GM19023 (cell line): ENCODE results near the gene CNTN2.

Experiments
- ATAC-seq: cut with Tn5 transposase; IDR thresholded peaks from one replicate; pipeline ENCODE4 v1.9.1; 2021; ENCODE audit warnings: mild to moderate bottlenecking, moderate library complexity; ENCODE audit not compliant: unreplicated experiment

CNTN2 gene, protein sequence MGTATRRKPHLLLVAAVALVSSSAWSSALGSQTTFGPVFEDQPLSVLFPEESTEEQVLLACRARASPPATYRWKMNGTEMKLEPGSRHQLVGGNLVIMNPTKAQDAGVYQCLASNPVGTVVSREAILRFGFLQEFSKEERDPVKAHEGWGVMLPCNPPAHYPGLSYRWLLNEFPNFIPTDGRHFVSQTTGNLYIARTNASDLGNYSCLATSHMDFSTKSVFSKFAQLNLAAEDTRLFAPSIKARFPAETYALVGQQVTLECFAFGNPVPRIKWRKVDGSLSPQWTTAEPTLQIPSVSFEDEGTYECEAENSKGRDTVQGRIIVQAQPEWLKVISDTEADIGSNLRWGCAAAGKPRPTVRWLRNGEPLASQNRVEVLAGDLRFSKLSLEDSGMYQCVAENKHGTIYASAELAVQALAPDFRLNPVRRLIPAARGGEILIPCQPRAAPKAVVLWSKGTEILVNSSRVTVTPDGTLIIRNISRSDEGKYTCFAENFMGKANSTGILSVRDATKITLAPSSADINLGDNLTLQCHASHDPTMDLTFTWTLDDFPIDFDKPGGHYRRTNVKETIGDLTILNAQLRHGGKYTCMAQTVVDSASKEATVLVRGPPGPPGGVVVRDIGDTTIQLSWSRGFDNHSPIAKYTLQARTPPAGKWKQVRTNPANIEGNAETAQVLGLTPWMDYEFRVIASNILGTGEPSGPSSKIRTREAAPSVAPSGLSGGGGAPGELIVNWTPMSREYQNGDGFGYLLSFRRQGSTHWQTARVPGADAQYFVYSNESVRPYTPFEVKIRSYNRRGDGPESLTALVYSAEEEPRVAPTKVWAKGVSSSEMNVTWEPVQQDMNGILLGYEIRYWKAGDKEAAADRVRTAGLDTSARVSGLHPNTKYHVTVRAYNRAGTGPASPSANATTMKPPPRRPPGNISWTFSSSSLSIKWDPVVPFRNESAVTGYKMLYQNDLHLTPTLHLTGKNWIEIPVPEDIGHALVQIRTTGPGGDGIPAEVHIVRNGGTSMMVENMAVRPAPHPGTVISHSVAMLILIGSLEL

DNA sequence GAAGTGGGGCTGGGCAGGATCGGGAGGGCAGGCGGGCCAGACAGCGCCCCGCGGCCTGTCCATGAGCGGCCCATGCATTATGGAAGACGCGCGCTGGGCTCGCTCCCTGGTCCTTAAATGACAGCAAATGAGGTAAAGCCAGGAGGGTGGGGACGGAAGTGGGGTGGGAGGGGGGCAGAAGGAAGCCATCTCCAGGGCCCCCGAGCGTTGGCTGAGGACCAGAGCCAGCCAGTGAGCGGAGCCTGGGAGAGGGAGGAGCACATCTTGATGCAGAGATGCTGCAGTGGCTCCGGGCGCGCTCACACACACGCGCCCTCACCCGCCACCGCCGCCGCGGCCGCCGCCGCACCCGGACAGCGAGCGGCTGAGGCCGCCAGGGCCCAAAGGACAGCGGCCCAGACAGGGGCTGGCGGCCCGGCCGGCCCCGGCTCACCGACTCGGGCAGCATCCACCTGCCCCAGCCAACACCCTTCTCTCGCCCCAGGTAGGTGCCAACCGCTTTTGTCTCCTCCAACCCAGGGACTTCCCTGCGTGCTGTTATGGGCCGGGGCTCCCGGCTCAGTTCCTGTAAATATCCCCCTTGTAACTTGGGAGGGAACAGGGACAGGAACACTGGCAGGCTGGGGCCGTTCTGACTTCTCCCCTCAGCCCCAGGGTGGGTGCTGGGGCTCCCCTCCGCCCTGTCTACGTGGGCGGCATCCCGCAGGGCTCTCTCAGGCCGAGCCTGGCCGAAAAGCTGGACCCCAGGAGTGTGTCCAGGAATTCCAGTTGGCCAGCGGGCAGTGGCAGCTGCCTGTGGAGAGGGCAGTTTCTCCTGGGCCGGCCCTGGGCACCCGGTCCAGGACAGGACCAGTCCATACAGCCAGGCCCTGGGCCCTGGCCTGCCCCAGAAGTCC, at the start of gene CNTN2:
Gene CNTN2 (plus strand): TSS at position 302 of the 896 bp plus-strand sequence. CDS start 9,974 bp downstream, outside the sequence.
- ATAC-seq: no peak

DNA sequence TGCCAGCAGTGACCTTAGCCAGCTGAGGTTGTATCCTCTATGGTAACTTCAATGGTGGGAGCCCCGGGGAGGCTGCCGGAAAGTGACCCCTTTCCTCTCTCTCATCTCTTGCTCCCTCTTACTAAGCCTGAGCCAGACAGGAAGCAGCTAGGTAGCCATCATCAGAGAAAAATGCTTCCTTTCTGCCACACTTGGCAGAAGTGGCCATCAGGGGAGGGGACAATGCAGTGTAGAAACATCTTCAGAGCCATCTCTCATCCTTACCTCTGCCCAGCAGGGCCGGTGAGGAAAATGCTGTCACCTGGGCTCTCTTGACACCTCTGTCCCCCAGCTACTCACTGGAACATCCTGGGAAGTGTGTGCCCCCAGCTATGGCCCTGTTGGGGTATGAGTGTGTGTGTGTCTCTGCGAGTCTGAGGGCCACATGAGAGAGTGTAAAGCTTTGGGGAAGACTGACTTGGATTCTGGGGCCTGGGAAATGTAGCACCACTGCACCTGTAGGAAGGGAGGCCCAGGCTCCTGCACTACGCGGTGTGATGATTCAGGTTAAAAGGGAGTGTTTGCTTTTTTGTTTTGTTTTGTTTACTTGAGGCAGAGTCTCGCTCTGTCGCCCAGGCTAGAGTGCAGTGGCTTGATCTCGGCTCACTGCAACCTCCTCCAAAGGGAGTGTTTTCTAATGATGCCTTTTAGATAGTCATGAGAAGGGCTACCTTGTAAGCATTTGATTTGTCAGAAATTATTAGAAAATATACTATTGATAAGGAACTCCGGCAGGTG, 48.7 kb upstream of the CNTN2 start:
- ATAC-seq: no peak

DNA sequence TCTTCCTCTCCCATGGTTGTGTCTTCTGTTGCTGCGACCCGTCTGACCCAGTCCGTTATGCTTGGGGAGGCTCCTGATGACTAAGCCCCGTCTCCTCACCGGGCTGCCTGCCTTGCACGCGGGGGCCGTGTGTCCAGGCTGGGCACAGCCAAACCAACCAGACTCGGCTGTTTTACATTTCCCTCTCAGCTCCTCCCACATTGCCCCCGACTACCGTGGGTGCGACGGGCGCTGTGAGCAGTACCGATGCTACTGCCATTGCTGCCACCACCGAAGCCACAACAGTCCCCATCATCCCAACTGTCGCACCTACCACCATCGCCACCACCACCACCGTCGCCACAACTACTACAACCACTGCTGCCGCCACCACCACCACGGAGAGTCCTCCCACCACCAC, 46.0 kb upstream of the CNTN2 start:
- ATAC-seq: no peak

DNA sequence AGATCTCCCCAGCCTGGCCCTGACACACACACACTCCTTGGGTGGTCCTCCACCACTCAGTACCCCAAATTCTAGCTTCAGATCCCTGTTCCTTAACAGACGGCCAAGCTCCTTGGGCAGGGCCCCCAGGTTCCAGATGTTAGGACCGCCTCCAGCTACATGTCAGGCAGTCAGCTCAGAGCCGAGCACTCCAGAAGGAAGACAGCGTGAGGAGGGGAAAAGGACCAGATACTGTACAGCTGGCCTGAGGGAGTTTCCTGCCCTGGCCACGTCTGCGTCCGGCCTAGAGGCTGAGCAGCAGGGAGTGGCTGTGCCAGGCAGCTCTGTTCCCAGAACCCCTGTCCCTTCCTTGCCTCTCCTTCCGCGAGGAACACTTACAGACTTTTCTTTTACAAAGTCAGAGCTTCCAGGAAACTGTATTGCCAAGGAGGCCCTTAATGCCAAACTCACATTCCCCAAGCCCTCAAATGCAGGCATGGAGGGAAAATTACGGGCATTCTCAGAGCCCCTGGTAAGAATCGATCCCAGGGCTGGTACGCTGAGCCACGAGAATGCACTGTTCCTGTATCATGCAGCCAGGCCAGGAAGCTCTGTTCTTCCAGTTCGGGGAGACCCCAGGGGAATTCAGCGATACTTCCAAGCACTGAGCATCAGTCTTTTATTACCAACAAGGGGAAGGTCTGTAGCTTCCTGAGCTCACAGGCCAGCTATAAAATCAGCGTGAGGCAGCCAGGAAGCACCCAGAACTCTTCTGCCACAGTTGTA, 45.2 kb upstream of the CNTN2 start:
- ATAC-seq: no peak

DNA sequence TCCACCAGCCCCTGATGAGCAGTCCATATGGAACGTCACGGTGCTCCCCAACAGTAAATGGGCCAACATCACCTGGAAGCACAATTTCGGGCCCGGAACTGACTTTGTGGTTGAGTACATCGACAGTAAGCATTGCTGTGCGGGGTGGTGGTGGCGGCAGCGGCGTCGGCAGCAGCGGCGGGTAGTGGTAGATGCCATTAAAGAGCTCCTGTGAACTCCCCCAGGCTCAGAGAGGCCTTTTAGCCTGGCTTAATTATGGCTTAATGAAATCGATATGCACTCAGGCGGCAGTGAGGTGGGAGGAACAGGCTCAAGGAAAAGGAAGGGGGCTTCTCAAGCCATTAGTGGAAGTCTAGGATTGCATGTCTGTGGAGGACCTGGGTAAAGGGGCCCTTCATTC, 41.9 kb upstream of the CNTN2 start:
- ATAC-seq: no peak

DNA sequence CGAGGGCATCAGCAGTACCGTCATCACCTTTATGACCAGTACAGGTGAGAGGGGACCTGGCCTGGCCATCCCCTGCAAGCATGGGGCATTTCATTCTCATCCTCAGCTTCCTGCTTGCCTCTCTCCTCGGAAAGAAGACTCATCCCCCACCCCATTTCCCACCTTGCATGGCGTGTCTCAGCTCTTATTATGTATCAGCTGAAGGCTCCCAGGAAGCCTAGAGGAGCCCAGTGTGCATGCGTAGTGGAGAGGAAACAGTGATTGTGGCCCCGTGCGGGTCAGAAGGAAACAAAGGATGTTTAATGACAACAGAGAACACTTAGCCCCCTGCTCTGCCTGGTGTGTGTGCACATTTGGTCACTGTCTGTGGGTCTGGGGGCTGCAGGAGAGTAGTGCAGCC, 40.3 kb upstream of the CNTN2 start:
- ATAC-seq: no peak

DNA sequence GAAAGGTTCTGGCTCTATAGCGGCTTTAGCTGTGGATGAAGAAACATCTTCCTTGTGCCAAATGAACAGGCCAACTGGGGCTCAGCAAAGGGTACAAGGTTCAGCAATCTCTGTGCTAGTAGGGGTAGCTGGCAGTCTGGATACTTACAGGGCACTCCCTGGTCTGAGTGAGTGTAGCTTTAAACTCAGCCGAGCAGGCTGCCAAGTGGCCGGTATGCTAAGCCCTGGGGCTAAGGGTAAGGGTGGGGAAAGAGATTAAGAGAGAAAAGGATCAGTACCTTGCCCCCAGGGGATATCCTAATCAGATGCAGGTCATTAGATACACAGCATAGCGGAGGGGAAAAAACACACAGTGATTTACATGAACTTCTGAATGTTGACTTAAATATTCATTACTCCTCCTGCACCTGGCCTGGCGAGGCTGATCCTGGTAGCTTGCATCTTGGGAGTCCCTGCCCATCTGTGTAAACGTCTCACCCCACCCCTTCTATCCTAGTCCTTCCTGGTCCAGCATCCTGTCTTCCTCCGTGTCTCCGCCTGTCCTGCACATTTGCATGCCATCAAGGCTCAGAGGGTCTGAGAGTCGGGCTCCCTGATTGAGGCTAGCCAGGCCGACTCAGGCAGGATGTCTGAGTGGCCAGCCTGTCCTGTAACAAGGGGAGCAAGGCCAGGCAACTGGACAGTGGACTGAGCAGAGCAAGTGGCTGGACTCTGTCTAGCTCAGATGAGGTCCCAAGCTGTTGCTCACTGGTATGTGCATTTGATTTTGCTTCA, 39.5 kb upstream of the CNTN2 start:
- ATAC-seq: no peak

DNA sequence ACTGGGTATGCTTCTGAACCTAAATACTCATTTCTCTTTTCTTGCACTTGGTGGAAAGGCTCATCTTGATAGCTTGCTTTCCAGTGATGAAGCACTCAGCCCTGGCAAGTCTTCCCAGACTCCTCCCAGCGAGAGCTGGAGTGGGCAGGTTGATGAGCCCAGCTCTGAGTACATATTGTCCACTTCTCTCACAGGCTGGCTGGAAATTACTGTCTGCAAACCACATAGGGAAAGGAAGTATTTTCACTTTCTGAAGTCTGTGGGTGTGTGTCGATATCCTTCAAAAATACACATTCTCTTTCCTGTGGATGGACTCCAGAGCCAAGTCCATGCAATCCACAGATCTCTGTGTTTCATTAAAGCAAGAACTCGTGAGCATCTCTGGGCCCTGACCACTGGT, 38.7 kb upstream of the CNTN2 start:
- ATAC-seq: no peak

DNA sequence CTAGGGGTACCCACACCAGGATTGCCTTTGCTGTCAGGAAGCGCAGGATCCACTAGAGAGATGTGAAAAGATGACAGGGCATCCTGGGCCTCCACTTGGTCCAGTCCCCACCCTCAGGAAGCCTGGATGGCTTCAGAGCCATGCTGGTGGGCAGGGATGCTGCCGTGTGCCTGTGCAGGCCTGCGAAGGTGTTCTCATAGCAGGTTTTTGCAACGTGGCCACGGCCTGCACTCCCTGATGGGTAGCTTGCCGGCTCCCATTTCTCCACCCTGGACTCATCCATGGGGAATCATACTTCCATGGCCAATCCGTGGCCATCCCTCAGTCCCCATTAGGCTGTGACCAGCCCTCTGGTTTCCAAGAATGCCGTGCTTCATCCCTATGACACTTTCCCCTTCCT, 34.1 kb upstream of the CNTN2 start:
- ATAC-seq: no peak

DNA sequence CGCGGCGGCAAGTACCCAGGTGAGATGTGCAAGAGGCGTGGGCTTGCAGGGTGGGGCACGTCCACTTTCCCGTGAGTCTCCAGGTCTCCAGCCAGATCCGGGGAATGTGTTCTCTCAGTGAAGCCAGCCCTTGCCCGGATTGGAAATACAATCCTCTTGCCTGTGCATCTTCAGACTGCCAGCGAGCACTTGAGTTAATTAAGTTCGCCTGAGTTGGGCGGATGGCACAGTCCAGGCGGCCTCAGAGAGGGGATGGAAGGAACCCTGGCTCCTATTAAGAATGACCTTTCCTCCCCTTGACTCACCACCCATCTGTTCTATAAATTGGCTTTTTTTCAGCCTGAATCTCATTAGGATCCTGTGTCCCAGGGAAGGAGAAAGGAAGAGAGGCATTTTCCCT, 33.3 kb upstream of the CNTN2 start:
- ATAC-seq: no peak

DNA sequence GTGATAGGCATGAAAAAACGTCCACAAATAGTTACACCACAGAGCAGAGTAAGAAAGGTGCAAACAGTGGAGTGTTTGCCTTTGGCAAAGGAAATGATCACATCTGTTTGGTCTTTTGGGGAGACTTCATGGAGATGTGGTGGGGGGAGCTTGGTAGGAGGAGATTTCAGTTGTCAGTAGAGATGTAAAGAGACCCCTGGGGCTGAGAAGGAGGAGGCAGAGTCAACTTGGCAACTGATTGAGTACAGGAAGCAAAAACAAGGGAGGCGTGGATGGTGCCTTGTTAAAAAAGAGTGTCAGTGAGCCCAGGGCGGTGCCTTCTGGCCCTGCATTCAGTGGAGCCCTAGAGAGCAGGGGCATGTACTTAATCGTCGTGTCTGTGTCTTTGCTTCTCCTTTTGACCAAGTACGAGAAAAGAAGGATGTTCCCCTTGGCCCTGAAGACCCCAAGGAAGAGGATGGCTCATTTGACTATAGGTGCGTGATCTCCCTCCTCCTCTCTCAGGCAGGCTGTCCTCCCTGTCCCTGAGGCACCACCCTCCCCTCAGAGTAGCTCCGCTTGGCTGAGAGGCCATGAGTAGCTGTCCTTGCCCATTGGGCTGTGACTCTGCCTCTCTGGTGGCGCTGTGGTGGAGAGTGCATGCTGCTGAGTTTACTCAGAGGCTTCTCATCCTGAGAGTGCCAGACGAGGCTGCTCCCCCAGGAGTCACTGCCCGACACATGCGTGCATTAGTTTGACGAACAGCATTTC, 30.4 kb upstream of the CNTN2 start:
- ATAC-seq: no peak

DNA sequence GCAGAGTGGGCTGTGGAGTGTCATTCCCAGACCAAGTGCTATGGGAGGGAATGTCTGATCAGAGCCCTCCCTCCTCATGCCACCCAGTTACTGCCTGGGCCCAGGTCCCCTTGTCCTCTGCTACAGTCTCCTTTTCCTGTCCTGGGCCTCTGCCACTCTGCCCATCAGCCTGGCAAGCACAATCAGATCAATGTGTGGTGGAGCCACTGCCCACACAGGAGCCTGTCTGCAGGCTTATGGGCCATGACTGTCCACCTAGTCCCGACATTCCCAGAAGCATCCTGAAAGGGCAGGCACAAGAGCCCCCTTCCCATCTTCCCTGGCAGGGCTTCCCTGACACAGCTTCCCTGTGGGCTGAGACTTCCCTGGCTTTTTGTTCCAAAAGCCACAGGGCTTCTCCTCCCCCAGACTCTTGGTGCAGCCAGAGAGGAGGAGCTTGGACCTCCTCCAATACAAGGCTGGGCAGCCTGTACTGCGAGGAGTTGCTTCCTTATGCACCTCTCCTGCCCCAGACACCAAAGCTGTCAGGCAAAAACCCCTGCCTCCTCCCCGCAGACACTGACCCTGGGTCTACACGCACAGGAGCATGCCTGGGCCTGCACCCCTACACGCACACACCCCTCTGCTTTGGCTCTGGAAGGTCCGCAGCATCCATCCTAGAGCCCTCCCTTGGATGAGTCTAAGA, 29.2 kb upstream of the CNTN2 start:
- ATAC-seq: no peak

DNA sequence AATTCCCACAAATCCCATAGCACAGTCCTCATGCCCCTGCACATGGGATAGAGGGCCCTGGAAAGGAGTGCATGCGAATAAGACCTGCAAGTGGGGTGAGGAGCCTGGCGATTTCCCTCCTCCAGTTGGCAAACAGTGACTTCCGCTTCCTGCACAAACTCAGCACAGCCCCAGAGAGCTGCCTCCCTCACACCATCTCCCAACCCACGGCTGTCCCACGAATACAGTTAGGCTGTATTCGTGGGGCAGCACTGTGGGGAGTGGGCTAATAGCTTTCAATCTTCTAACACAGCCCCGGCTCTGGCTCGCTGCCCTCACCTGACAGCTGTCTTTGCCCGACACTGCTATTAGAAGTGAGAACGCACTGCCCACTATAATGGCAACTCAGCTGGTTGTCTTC, 28.2 kb upstream of the CNTN2 start:
- ATAC-seq: no peak

DNA sequence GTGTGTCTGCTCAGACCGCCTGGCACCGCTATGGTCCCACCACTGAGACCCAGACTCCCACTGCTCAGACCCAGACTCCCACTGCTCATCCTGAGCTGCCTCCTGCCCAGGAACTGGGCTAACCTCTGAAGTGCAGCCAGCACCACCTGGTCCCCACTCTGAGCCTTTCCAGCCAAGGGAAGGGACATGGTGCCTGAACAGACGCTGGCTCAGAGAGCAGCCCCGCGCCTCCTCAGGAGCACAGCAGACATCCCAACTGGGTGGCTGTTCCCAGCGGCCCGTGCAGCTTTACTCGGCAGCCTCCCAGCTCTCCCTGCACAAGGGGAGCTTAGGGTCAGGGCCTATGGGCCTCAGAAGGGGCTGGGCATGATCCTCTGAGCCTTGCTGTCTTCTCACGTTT, 27.8 kb upstream of the CNTN2 start:
- ATAC-seq: no peak

DNA sequence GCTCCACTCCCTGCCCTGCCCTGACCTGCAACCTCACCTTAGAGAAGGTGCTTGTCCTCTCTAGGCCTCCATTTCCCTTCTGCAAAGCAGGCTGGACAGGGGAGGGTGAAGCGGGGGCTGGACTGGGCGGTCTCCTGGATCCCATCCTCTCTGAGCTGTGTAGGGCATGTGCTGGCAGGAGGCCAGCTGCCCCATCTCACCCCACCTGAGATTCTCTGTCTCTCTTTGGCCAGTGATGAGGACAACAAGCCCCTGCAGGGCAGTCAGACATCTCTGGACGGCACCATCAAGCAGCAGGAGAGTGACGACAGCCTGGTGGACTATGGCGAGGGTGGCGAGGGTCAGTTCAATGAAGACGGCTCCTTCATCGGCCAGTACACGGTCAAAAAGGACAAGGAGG, 26.9 kb upstream of the CNTN2 start:
- ATAC-seq: no peak

DNA sequence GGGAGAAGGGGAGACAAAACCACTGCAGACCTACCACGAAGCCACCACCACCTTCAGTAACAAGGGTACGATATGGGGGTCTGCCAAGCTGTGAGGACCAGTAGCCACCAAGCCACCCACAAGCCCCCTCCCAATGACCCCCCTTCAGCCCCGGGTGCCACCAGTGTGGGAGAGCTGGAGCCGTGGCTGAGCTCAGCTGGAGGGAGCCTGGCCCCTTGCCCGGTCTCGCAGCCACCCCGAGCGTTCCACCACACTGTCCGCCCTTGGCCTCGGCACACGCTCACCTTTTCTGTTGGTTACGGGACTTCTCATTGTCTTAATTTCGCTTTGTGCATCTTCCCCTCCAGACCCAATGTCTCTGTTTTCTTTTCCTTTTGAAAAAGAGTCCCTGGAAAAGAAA, 26.4 kb upstream of the CNTN2 start:
- ATAC-seq: no peak

DNA sequence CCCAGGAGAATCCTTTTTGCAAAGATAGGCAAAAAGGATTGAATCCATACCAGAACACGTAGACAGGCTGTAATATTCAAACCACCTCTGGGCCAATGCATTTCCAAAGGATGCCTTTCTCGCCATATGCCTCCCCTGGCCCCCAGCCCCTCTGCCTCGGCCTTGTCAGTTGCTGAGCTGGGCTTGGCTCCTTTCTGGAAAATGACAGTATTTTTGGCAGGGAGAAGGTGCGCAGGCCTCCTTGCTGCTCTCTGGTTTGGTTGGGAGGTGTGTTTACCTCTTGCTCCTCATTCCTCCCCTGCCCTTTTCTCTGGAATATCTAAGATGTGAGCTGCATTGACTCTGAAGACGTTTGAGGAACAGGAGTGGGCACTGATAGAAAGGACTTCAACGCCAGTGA, 26.0 kb upstream of the CNTN2 start:
- ATAC-seq: no peak
